DND-41 (cell line): ENCODE measurements around the gene UBE2E1.

Experiments used
- EZH2 ChIP-seq: IDR thresholded peaks from 3 replicates; pipeline ENCODE4 v1.6.1; 2012; ENCODE audit warnings: borderline replicate concordance, low read depth, mild to moderate bottlenecking, moderate library complexity, low read length, inconsistent platforms; ENCODE audit not compliant: severe bottlenecking
- TF ChIP-seq, protein P1 (sequence below): IDR thresholded peaks from 2 replicates; pipeline ENCODE4 v1.5.1; 2012; ENCODE audit warnings: borderline replicate concordance, low read length, moderate library complexity, mild to moderate bottlenecking; ENCODE audit not compliant: poor library complexity, severe bottlenecking; ENCODE audit errors: extremely low read depth

DNA sequence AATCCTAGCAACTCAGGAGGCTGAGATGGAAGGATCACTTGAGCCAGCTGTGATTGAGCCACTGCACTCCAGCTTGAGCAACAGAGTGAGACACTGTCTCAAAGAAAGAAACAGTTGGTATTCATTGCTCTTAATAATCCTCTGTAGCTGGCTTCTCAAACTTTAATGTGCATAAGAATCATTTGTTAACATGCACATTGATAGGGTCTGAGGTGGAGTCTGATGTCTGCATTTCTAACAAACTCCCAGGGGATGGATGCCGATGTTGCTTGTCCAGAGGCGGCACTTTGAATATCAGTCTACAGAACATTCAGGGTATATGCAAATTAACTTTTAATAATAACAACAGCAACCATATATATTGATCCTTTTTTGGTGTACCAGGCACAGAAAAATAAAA is 71.2 kb downstream of the UBE2E1 start:
- TF ChIP-seq, protein P1, sequence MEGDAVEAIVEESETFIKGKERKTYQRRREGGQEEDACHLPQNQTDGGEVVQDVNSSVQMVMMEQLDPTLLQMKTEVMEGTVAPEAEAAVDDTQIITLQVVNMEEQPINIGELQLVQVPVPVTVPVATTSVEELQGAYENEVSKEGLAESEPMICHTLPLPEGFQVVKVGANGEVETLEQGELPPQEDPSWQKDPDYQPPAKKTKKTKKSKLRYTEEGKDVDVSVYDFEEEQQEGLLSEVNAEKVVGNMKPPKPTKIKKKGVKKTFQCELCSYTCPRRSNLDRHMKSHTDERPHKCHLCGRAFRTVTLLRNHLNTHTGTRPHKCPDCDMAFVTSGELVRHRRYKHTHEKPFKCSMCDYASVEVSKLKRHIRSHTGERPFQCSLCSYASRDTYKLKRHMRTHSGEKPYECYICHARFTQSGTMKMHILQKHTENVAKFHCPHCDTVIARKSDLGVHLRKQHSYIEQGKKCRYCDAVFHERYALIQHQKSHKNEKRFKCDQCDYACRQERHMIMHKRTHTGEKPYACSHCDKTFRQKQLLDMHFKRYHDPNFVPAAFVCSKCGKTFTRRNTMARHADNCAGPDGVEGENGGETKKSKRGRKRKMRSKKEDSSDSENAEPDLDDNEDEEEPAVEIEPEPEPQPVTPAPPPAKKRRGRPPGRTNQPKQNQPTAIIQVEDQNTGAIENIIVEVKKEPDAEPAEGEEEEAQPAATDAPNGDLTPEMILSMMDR, result no peak
- no peak for TF ChIP-seq EZH2
